DOHH2 (cell line): ENCODE data around the gene RALGAPA2.

ENCODE experiments used
- H3F3A ChIP-seq: fragments of 200-600 bp; sonication (generic), shearing (Covaris generic); 2 replicates; pipeline ENCODE4 v1.6.0; 2016; ENCODE audit warnings: antibody characterized with exemption, mild to moderate bottlenecking; ENCODE audit not compliant: control insufficient read depth, insufficient read depth
- H3K27ac ChIP-seq: fragments of 200-600 bp; sonication (generic); 2 replicates; pipeline ENCODE4 v1.5.1; 2014; ENCODE audit warnings: low read depth, mild to moderate bottlenecking, low read length, moderate library complexity
- H3K27me3 ChIP-seq: fragments of 200-600 bp; sonication (generic); 2 replicates; pipeline ENCODE4 v1.6.1; 2014; ENCODE audit warnings: mild to moderate bottlenecking, low read length, mixed read lengths; ENCODE audit not compliant: control insufficient read depth
- H3K36me3 ChIP-seq: fragments of 200-600 bp; sonication (generic); 2 replicates; pipeline ENCODE4 v1.6.1; 2014; ENCODE audit warnings: mild to moderate bottlenecking, low read length, moderate library complexity, mixed read lengths; ENCODE audit not compliant: control insufficient read depth
- H3K4me1 ChIP-seq: fragments of 200-600 bp; sonication (generic); 2 replicates; pipeline ENCODE4 v1.6.1; 2014; ENCODE audit warnings: mild to moderate bottlenecking, low read length, mixed read lengths; ENCODE audit not compliant: control insufficient read depth
- H3K4me2 ChIP-seq: fragments of 200-600 bp; sonication (generic); 2 replicates; pipeline ENCODE4 v1.6.0; 2014; ENCODE audit warnings: mild to moderate bottlenecking, low read length, moderate library complexity
- H3K4me3 ChIP-seq: fragments of 200-600 bp; sonication (generic); 2 replicates; pipeline ENCODE4 v1.5.1; 2014; ENCODE audit warnings: mild to moderate bottlenecking, low read length, mixed read lengths
- H3K79me2 ChIP-seq: fragments of 200-600 bp; sonication (generic); 2 replicates; pipeline ENCODE4 v1.6.1; 2014; ENCODE audit warnings: mild to moderate bottlenecking, low read length, mixed read lengths; ENCODE audit not compliant: control insufficient read depth
- H3K9me2 ChIP-seq: fragments of 200-600 bp; sonication (generic); replicated peaks from 2 replicates; pipeline ENCODE4 v1.6.1; 2014; ENCODE audit warnings: mild to moderate bottlenecking, low read length, mixed read lengths; ENCODE audit not compliant: control insufficient read depth
- H3K9me3 ChIP-seq: fragments of 200-600 bp; sonication (generic); 2 replicates; pipeline ENCODE4 v1.6.1; 2014; ENCODE audit warnings: antibody characterized with exemption, low read length, mixed read lengths; ENCODE audit not compliant: control insufficient read depth, insufficient read depth
- H4K20me1 ChIP-seq: fragments of 200-600 bp; sonication (generic); 2 replicates; pipeline ENCODE4 v1.6.0; 2014; ENCODE audit warnings: low read depth, mild to moderate bottlenecking, antibody characterized with exemption, low read length, moderate library complexity; ENCODE audit not compliant: control insufficient read depth, insufficient read depth
- EZH2phosphoT487 ChIP-seq: fragments of 200-600 bp; sonication (generic); IDR thresholded peaks from 2 replicates; pipeline ENCODE4 v1.6.1; 2017; ENCODE audit warnings: borderline replicate concordance, mild to moderate bottlenecking, antibody characterized with exemption, low read length, moderate library complexity, mixed read lengths
- TF ChIP-seq, protein P1 (sequence below): fragments of 200-600 bp; sonication (generic); IDR thresholded peaks from one replicate; pipeline ENCODE4 v1.5.1; 2014; ENCODE audit warnings: antibody characterized with exemption, mild to moderate bottlenecking, low read depth, low read length; ENCODE audit not compliant: poor library complexity, severe bottlenecking

The RALGAPA2 gene

DNA sequence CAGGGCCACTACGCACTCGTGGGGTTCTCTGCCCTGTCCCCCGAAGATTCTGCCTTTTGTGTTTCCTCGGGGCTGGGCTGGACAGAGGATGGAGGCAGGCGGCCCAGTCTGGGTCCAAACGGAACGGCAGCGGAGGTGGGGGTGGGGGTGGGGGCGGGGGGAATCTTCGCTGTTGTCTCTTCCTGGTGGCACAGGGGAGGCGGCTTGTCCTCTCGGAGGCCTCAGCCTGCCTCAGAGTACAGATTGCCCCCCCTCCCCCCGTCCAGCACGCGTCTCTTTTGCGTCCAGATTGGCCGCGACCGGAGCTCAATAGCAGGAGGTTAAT lies 345.9 kb downstream of the RALGAPA2 start:
- TF ChIP-seq, protein P1, sequence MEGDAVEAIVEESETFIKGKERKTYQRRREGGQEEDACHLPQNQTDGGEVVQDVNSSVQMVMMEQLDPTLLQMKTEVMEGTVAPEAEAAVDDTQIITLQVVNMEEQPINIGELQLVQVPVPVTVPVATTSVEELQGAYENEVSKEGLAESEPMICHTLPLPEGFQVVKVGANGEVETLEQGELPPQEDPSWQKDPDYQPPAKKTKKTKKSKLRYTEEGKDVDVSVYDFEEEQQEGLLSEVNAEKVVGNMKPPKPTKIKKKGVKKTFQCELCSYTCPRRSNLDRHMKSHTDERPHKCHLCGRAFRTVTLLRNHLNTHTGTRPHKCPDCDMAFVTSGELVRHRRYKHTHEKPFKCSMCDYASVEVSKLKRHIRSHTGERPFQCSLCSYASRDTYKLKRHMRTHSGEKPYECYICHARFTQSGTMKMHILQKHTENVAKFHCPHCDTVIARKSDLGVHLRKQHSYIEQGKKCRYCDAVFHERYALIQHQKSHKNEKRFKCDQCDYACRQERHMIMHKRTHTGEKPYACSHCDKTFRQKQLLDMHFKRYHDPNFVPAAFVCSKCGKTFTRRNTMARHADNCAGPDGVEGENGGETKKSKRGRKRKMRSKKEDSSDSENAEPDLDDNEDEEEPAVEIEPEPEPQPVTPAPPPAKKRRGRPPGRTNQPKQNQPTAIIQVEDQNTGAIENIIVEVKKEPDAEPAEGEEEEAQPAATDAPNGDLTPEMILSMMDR: no peak
- TF ChIP-seq EZH2phosphoT487: no peak
- Histone ChIP-seq H3K9me3 (no peaks in the 10 kb centered on the region), H4K20me1 (no peaks in the 10 kb centered on the region), H3K9me2 (no peaks in the 10 kb centered on the region), H3K4me2 (no peak overlapping the region), H3K79me2 (no peaks in the 10 kb centered on the region), H3K4me1 (no peaks in the 10 kb centered on the region), H3K27ac (no peak overlapping the region), H3K36me3 (no peaks in the 10 kb centered on the region), H3K4me3 (no peak overlapping the region), H3K27me3 (peaks cover 31% of the 10 kb centered on the region), H3F3A (peaks cover 4% of the 10 kb centered on the region; the same call in 1 of the 2 replicates)

DNA sequence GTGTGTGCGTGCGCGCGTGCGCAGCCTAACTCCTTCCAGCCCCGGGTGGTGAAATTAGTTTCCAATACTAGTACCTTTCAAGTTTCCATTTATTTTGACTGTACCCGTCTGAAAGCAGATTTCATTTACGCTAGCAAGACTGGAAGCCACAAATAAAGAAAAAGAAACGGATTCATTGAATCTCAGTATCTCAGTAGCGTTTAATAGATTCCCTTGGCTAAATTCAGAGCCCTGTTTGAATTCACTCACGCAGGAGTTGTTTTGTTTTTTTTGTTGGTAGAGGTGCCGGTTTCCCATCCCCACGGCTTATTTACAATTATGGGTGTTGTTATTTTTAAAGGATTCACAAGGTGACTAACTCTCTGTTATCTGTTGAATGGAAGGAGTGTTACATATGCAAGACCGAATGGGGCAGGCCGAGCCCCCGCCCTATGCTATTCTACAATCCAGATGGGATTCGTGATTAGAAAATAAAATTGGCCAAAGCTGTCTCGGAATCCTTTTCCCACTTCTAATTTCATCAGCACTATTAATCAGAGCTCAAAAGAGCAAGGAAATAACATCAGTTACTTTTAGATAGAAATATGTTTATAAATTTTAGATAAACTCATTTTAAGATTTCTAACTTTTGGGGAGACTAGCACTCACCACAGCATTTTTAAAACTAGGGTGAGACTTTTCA lies 346.8 kb downstream of the RALGAPA2 start:
- H3K9me3 ChIP-seq: no peaks in the 10 kb centered on the region
- no peak overlapping the region for H3K4me2 ChIP-seq
- no peak overlapping the region for H3K27ac ChIP-seq
- no peaks in the 10 kb centered on the region for H3K9me2 ChIP-seq
- peaks cover 4% of the 10 kb centered on the region; the same call in 1 of the 2 replicates for H3F3A ChIP-seq
- H3K36me3 ChIP-seq: no peaks in the 10 kb centered on the region
- TF ChIP-seq EZH2phosphoT487: no peak
- TF ChIP-seq, protein P1: no peak
- H3K4me1 ChIP-seq: no peaks in the 10 kb centered on the region
- no peak overlapping the region for H3K4me3 ChIP-seq
- H4K20me1 ChIP-seq: no peaks in the 10 kb centered on the region
- peaks cover 33% of the 10 kb centered on the region for H3K27me3 ChIP-seq
- no peaks in the 10 kb centered on the region for H3K79me2 ChIP-seq

DNA sequence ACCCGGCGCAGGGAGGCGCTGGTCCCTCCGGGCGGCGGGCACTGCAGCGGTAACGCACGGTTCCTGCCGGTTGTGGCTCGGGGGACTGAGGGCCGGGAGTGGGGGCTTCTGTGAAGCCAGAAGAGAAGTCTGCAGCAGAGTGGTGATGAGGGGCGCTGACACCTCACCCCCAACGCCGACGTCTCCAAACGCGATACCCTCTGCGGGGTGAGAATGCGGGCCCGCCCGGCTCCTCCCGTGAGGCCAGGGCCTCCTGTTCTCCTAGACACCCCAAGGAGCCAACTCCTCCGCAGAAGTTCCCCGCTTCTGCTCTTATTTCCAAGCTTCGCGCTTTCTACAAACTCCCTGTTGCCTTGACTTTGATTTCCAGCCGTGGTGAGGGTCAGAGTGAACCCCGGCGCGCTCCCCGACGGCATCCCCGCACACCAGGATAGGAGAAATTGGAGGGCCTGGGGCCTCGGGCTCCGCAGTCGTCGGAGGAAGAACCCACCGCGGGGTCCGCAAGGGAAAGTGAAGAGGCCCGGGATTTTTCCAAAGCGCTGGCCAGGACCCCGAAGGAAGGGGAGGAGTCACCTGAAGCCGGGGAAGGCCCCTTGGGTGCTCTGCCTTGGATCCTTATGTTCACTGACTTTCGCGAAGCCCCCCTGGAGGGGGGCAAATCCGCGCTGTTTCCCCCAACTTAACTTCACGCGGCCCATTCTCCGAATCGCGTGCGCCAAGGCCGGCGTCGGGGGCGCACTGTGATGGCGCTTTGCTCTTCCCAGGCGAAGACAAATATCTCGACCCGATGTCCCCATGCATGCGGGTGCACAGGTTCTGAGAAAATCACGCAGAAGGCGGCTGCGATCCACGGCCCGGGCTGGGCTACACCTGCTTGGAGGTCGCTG lies 347.6 kb downstream of the RALGAPA2 start:
- TF ChIP-seq, protein P1: no peak
- no peak for TF ChIP-seq EZH2phosphoT487
- H3K4me3 ChIP-seq: no peak overlapping the region
- H3K36me3 ChIP-seq: no peaks in the 10 kb centered on the region
- H3K27ac ChIP-seq: no peak overlapping the region
- no peaks in the 10 kb centered on the region for H3K4me1 ChIP-seq
- H3K9me2 ChIP-seq: no peaks in the 10 kb centered on the region
- H3K9me3 ChIP-seq: no peaks in the 10 kb centered on the region
- no peak overlapping the region for H3K4me2 ChIP-seq
- no peaks in the 10 kb centered on the region for H4K20me1 ChIP-seq
- peaks cover 4% of the 10 kb centered on the region; the same call in 1 of the 2 replicates for H3F3A ChIP-seq
- H3K27me3 ChIP-seq: peaks cover 30% of the 10 kb centered on the region
- no peaks in the 10 kb centered on the region for H3K79me2 ChIP-seq
